Esophagus muscularis mucosa (tissue), 4 donors: ENCODE measurements around the gene MCF2L2.
"Not testable (repeated sequence)": the region's sequence is repeated elsewhere in the genome, so short reads cannot be mapped to it uniquely, and the experiment has no call there.

ENCODE experiments used
- EP300 ChIP-seq: sonication (generic); formaldehyde crosslinking; IDR thresholded peaks from one replicate; pipeline ENCODE4 v1.6.1; 2017; ENCODE audit warnings: antibody characterized with exemption
- POLR2A ChIP-seq: fragments of 450-650 bp; IDR thresholded peaks from one replicate; pipeline ENCODE4 v1.6.1; 2017; ENCODE audit warnings: antibody characterized with exemption, moderate library complexity, mild to moderate bottlenecking, low read depth
- TF ChIP-seq, protein P1 (sequence below), 3 experiments: fragments of 200-600 bp in 2 of 3; fragments of 450-650 bp in 1 of 3; sonication (generic) in 2 of 3; IDR thresholded peaks; one replicate each; pipeline ENCODE4 v1.5.1; 2017 to 2019; ENCODE audit warnings: antibody characterized with exemption in 3 of 3, mild to moderate bottlenecking in 2 of 3, moderate library complexity in 1 of 3

DNA sequence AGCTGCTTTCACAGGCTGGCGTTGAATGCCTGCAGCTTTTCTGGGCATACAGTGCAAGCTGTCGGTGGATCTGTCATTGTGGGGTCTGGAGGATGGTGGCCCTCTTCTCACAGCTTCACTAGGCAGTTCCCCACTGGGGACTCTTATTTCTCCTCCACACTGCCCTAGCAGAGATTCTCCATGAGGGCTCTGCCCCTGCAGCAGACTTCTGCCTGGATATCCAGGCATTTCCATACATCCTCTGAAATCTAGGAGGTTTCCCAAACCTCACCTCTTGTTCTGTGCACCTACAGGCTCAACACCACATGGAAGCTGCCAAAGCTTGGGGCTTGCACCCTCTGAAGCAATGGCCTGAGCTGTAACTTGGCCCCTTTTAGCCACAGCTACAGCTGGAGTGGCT, 9.6 kb downstream of the MCF2L2 start:
- not testable (repeated sequence) for TF ChIP-seq POLR2A, EP300
- TF ChIP-seq, protein P1, sequence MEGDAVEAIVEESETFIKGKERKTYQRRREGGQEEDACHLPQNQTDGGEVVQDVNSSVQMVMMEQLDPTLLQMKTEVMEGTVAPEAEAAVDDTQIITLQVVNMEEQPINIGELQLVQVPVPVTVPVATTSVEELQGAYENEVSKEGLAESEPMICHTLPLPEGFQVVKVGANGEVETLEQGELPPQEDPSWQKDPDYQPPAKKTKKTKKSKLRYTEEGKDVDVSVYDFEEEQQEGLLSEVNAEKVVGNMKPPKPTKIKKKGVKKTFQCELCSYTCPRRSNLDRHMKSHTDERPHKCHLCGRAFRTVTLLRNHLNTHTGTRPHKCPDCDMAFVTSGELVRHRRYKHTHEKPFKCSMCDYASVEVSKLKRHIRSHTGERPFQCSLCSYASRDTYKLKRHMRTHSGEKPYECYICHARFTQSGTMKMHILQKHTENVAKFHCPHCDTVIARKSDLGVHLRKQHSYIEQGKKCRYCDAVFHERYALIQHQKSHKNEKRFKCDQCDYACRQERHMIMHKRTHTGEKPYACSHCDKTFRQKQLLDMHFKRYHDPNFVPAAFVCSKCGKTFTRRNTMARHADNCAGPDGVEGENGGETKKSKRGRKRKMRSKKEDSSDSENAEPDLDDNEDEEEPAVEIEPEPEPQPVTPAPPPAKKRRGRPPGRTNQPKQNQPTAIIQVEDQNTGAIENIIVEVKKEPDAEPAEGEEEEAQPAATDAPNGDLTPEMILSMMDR (IDR thresholded peaks at IDR 0.05): not testable (repeated sequence)
